Effector memory CD4-positive, alpha-beta T cell (primary cell): ENCODE measurements around the gene NUBPL.

Source experiments
- DNase-seq, 3 donors: peaks; one replicate each; pipeline ENCODE4 v3.0.0-alpha.2; 2020
- H3K27ac ChIP-seq: 2 replicates; pipeline ENCODE4 v1.7.0; 2013; ENCODE audit warnings: mild to moderate bottlenecking, low read length, moderate library complexity; ENCODE audit not compliant: insufficient read depth, poor library complexity, severe bottlenecking
- H3K27me3 ChIP-seq: replicated peaks from 2 replicates; pipeline ENCODE4 v1.7.0; 2013; ENCODE audit warnings: mild to moderate bottlenecking, low read length; ENCODE audit not compliant: insufficient read depth, control insufficient read depth, poor library complexity, severe bottlenecking
- H3K36me3 ChIP-seq: 2 replicates; pipeline ENCODE4 v1.7.0; 2013; ENCODE audit warnings: mild to moderate bottlenecking, low read length, moderate library complexity; ENCODE audit not compliant: control insufficient read depth, insufficient read depth
- H3K4me1 ChIP-seq: 2 replicates; pipeline ENCODE4 v1.7.0; 2013; ENCODE audit warnings: low read length, mild to moderate bottlenecking; ENCODE audit not compliant: control insufficient read depth, insufficient read depth, poor library complexity, severe bottlenecking
- H3K4me3 ChIP-seq: 2 replicates; pipeline ENCODE4 v1.7.0; 2013; ENCODE audit warnings: low read length, low read depth, mild to moderate bottlenecking; ENCODE audit not compliant: insufficient read depth, poor library complexity, severe bottlenecking
- H3K9me3 ChIP-seq: 2 replicates; pipeline ENCODE4 v1.7.0; 2013; ENCODE audit warnings: mild to moderate bottlenecking, low read length, moderate library complexity; ENCODE audit not compliant: control insufficient read depth

The NUBPL gene

GRCh38 chr14:31716208-31716607 is 155.0 kb downstream of the NUBPL start:
- Histone ChIP-seq H3K9me3 (no peaks in the 10 kb centered on the region), H3K36me3 (no peaks in the 10 kb centered on the region), H3K27me3 (no peaks in the 10 kb centered on the region), H3K4me1 (no peaks in the 10 kb centered on the region), H3K27ac (no peak overlapping the region), H3K4me3 (no peak overlapping the region)
- DNase-seq = no peak

- H3K27ac ChIP-seq = no peak overlapping the region
- DNase-seq = no peak
- H3K4me1 ChIP-seq = no peaks in the 10 kb centered on the region
- no peak overlapping the region for H3K4me3 ChIP-seq
- H3K36me3 ChIP-seq = no peaks in the 10 kb centered on the region
- no peaks in the 10 kb centered on the region for H3K9me3 ChIP-seq
- no peaks in the 10 kb centered on the region for H3K27me3 ChIP-seq
Measured at GRCh38 chr14:31717294-31718085, 156.3 kb downstream of the NUBPL start.

DNA sequence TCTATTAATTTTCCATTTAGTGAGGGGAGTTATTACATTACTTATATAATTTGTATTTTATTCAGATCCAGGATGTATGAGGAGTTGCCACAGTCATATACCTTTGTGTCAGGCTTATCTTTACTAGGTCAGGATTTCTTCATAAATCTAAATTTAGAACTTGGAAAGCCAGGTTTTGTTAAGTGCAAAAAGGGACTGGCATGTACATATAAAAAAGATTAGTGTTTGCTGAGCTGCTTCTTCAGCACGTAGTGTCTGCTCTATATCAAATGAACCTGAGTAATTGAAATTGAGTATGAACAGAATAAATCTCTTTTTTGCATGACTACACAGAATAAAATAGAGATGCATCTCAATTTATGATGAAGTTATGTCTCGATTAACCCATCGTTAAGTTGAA is 157.4 kb downstream of the NUBPL start:
- Histone ChIP-seq H3K27ac (no peak overlapping the region), H3K4me3 (no peak overlapping the region), H3K9me3 (no peaks in the 10 kb centered on the region), H3K27me3 (no peaks in the 10 kb centered on the region), H3K4me1 (no peaks in the 10 kb centered on the region), H3K36me3 (no peaks in the 10 kb centered on the region)
- DNase-seq = no peak

GRCh38 chr14:31718985-31719384 is 157.8 kb downstream of the NUBPL start:
- DNase-seq = no peak
- Histone ChIP-seq H3K27ac (no peak overlapping the region), H3K4me1 (no peaks in the 10 kb centered on the region), H3K9me3 (no peaks in the 10 kb centered on the region), H3K27me3 (no peaks in the 10 kb centered on the region), H3K4me3 (no peak overlapping the region), H3K36me3 (no peaks in the 10 kb centered on the region)

GRCh38 chr14:31726337-31726736 is 165.1 kb downstream of the NUBPL start:
- Histone ChIP-seq H3K4me1 (no peaks in the 10 kb centered on the region), H3K27me3 (no peaks in the 10 kb centered on the region), H3K36me3 (peaks cover 5% of the 10 kb centered on the region), H3K4me3 (no peak overlapping the region), H3K27ac (no peak overlapping the region), H3K9me3 (no peaks in the 10 kb centered on the region)
- no peak for DNase-seq

DNA sequence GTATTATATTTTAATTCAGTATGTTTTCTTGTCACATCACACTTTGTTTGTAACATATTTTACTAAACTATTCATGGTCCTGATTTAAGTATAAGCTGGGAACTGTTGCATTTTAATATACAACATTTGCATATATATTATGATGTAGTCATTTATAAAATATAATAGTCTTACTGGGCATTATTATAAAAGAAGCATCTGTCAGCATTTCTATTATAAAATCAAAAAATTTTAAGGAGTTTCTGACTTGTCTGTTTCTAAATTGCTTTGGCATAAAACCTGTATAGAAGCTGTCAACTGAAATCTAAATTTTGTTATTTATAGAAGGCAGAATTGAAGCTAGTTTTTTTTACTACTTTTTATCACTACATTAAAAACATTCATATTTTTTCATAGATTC is 166.6 kb downstream of the NUBPL start:
- Histone ChIP-seq H3K9me3 (no peaks in the 10 kb centered on the region), H3K27me3 (no peaks in the 10 kb centered on the region), H3K4me3 (no peak overlapping the region), H3K27ac (no peak overlapping the region), H3K4me1 (no peaks in the 10 kb centered on the region), H3K36me3 (peaks cover 7% of the 10 kb centered on the region)
- no peak for DNase-seq

DNA sequence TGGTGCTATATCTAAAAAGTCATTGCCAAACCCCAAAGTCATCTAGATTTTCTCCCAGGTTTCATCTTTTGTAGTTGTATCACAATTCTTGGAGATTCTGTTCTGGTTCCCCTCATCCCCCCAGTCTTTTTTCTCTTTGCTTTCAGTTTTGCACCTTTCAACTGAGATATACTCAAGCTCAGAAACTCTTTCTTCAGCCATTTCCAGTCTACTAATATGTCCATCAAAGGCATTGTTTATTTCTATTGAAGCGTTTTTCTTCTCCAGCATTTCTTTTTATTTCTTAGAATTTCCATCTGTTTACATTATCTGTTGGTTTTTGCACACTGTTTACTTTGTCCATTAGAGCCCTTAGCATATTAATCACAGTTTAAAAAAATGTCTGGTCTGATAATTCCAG is 179.5 kb downstream of the NUBPL start:
- Histone ChIP-seq H3K27me3 (no peaks in the 10 kb centered on the region), H3K36me3 (no peaks in the 10 kb centered on the region), H3K27ac (no peak overlapping the region), H3K9me3 (no peaks in the 10 kb centered on the region), H3K4me1 (no peaks in the 10 kb centered on the region), H3K4me3 (no peak overlapping the region)
- DNase-seq = no peak

DNA sequence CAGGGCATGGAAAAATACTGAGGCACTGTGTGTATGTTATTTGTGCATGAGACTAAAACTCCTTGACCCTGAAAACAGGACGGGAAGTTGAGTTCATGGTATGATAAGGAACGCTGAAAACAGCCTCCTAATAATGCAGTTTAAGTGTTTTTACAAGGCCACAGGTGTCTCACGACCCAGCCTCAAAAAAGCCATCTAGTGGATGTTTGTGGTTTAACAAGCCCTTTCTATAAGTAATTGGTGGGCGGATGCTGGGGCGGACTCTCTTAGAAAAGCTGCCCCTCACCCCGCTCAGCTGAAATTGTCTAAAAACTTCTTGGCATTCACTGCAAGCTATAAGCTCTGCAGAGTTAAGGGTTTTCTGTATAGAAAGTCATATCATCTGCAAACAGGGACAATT is 184.5 kb downstream of the NUBPL start:
- Histone ChIP-seq H3K9me3 (peaks cover 4% of the 10 kb centered on the region), H3K27ac (no peak overlapping the region), H3K36me3 (no peaks in the 10 kb centered on the region), H3K4me3 (no peak overlapping the region), H3K27me3 (no peaks in the 10 kb centered on the region), H3K4me1 (no peaks in the 10 kb centered on the region)
- no peak for DNase-seq

DNA sequence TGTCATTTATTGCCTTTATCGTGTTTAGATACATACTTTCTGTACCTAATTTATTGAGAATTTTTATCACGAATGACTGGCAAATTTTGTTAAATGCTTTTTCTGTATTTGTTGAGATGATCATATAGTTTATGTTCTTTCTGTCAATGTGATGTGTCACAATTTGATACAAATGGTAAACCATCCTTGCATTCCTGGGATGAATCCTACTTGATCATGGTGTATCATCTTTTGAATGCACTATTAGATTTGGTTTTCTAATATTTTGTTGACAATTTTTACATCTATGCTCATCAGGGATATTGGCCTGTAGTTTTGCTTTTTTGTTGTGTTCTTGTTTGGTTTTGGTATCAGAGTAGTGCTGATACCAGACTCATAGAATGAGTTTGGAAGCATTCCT is 185.1 kb downstream of the NUBPL start:
- Histone ChIP-seq H3K9me3 (peaks cover 4% of the 10 kb centered on the region), H3K4me3 (no peak overlapping the region), H3K27ac (no peak overlapping the region), H3K4me1 (no peaks in the 10 kb centered on the region), H3K27me3 (no peaks in the 10 kb centered on the region), H3K36me3 (no peaks in the 10 kb centered on the region)
- DNase-seq = no peak

- no peaks in the 10 kb centered on the region for H3K4me1 ChIP-seq
- no peak for DNase-seq
- no peak overlapping the region for H3K4me3 ChIP-seq
- peaks cover 4% of the 10 kb centered on the region for H3K9me3 ChIP-seq
- H3K36me3 ChIP-seq = no peaks in the 10 kb centered on the region
- no peak overlapping the region for H3K27ac ChIP-seq
- H3K27me3 ChIP-seq = no peaks in the 10 kb centered on the region
Measured at GRCh38 chr14:31749275-31749674, 188.1 kb downstream of the NUBPL start.
